Measurements from ENCODE around the gene RNF220. TPM values are rescaled to one million over a fixed set of nuclear protein-coding genes. Genes with fewer than 3 reads are reported as not detected.

Gene RNF220
- total RNA-seq, 4 donors from 2014 or later = 53.5 to 112 (median 61.9) TPM

DNA sequence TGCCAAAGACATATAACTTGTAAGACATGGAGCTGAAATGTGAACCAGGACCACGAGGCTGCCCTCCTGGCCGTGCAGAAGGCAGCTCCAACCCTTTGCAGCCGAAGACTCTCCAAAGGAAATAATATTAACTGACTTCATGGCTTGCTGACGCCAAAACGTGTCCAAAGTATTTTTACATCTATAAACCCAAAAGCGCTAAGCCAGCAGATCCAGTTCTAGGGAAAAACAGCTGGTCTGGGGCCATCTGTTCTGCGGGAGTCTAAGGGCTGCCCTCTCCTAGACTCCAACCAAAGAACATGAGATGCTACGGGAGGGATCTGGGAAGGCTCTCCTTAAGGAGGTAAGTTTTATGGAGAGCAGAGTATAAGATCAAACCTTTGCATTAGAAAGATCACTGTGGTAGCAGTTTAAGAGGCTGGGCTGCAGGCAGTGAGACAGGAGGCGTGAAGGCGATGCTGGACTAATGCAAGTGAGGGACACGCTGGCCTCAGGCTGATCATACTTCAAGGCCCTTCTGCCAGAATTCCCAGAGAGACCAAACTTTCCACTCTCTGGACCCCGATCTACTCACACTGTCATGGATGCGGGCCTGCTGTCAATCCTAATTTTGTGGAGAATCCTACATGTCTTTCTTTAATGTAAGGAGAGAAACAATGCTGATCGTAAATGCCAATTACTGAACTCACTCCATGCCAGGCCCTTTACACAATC is 268.1 kb downstream of the RNF220 start:
- TF ChIP-seq, protein P1, sequence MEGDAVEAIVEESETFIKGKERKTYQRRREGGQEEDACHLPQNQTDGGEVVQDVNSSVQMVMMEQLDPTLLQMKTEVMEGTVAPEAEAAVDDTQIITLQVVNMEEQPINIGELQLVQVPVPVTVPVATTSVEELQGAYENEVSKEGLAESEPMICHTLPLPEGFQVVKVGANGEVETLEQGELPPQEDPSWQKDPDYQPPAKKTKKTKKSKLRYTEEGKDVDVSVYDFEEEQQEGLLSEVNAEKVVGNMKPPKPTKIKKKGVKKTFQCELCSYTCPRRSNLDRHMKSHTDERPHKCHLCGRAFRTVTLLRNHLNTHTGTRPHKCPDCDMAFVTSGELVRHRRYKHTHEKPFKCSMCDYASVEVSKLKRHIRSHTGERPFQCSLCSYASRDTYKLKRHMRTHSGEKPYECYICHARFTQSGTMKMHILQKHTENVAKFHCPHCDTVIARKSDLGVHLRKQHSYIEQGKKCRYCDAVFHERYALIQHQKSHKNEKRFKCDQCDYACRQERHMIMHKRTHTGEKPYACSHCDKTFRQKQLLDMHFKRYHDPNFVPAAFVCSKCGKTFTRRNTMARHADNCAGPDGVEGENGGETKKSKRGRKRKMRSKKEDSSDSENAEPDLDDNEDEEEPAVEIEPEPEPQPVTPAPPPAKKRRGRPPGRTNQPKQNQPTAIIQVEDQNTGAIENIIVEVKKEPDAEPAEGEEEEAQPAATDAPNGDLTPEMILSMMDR (IDR thresholded peaks at IDR 0.05; ENCODE audit: low read depth) = no peak

DNA sequence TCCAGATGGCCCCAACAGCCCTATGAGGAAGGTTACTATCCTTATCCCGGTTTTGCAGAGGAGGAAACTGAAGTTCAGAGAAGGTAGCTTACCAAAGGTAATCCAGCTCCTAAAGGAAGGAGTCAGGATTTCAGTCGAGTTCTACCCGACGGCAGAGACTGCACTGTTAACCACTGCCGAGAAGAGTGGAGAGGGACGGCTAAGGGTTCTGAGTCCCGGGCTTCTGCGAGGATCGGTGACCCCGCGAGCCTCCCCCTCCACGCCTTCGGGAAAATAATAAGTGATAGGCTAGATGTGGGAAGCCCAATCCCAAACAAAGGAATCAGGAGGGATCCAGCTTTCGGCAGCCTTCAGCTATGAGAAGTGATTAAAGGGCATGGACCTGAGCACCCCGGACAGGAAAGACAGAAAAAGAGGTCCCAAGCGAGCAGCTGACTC is 268.6 kb downstream of the RNF220 start:
- TF ChIP-seq, protein P1 (IDR thresholded peaks at IDR 0.05; ENCODE audit: low read depth) = no peak

DNA sequence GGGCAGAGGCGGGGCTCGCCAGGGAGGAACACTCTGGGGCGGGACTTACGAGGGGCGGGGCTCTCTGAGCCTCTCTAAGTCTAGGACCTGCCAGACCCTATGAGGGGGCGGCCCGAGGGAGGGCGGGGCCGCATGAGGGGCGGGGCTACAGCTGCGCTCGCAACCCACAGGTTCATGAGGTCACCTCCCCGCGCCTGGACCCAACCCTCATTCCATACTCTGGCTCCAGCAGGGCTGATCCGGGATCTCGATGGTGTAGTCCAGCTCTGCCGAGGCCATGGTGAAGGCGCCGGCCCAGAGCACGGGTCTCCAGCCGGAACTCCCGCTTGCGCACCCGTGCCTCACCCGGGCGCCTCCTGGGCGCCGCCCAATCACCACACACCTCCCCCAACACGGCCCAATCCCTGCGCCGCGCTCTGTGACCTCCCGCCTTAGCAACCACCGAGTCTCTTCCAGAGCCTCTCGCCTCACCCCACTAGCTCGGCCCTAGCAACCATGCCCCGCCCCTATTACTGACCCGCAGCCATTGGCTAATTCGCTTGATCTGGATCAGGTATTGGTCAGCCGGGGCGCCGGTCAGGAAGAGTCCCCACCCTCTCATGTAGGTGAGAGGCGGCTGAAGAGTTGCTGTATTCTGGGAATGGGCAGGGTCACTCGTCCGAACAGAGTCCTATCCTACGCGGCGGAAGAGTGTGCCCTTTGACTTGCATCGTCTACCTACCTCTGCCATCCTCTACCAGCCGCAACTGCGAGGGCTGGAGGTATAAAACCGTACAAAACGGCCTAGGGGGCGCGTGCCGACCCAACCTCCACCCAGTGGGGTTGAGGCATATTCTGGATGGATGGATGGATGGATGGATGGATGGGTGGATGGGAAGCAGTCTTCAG is 269.3 kb downstream of the RNF220 start, which contains the start of the genes ARMH1 and TMEM53:
TSS of gene ARMH1 (plus strand) at position 602 of the 888 bp plus-strand sequence. CDS start 14,984 bp downstream, outside the sequence.
TSS of gene TMEM53 (minus strand) at position 369 of the 888 bp plus-strand sequence. CDS start at position 279, 90 bp downstream.
- TF ChIP-seq, protein P1 (IDR thresholded peaks at IDR 0.05; ENCODE audit: low read depth) = no peak

DNA sequence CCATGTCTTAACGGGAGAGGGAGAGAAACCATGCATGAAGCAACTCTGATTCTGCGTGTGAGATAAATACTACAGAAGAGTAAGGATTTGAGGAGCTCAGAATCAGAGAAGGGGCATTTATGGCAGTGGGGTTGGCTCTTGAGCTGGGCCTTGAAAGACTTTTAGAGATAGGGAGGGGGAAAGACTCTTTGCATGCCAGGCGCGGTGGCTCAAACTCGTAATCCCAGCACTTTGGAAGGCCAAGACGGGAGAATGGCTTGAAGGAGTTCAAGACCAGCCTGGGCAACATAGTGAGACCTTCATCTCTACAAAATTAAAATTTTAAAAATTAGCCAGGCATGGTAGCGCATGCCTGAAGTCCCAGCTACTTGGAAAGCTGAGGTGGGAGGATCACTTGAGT is 270.1 kb downstream of the RNF220 start:
- TF ChIP-seq, protein P1 (IDR thresholded peaks at IDR 0.05; ENCODE audit: low read depth) = no peak

DNA sequence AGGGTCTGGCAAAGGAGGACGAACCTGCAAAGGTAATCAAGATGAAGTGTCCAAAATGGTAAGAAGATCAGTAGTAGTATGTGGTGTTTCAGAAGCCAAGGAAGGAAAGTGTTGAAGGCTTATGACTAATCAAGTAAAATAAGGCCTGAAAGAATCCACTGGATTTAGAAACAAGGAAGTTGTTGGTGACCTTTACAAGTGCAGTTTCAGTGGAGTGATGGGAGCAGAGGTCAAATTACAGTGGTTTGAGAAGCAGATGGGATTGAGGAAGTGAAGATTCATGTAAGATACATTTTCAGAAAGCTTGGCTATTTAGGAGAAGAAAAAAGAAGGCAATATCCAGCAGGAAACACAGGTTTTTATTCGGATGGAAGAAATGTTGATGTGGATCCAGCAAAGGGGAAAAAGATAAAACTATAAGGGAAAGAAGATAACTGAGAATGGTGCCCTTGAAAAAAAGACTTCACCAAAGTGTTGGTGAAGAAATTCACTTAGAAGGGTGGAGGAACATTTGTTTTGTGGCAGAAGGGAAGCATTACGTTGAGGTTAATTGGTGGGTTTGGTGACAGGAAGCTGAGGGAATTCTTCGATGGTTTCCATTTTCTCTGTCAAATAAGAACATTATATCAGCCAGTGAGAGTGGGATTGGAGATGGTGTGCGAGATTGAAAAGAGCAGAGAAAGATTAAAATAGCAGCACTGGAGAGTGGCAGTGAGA is 271.6 kb downstream of the RNF220 start:
- TF ChIP-seq, protein P1 (IDR thresholded peaks at IDR 0.05; ENCODE audit: low read depth) = no peak

DNA sequence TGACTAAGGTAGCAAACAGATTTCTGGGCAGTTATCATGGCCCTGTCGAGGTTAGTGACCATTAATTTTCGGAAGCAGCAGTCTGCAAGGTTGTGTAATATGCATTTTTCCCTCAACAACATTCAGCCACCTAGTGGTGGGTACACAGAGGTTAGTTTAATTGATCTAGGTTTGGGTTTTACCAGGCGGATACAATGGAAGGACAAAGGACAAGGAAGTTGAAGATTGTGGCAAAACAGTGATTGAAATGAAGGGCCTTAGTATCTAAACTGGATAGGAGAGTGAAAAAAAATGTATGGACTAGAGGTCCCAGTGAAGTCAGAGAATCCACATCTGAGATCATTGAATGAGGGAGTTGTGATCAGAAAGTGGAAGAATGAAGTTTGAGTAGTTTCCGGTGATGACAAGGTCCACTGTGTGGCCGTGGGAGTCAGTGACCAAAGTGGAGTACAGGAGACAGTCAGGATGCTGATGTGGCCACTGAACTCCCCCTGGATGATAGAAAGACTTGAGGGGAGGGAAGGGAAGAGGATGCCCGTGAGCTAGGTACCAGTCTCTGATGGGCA is 272.2 kb downstream of the RNF220 start:
- TF ChIP-seq, protein P1 (IDR thresholded peaks at IDR 0.05; ENCODE audit: low read depth) = no peak
